Spleen (tissue), 11 donors: ENCODE measurements around the gene ZNF682. TPM values are rescaled to one million over a fixed set of nuclear protein-coding genes. Genes with fewer than 3 reads are reported as not detected.
"Not testable (repeated sequence)": the region's sequence is repeated elsewhere in the genome, so short reads cannot be mapped to it uniquely, and the experiment has no call there.

Experiments used
- DNase-seq: peaks from one replicate; pipeline ENCODE4 v3.0.0-alpha.2; 2020
- H3K27ac ChIP-seq, 8 donors: fragments of 200-600 bp; sonication (generic) in 7 of 8; 1 replicate in 4 of 8; 2 replicates in 4 of 8; pipeline versions ENCODE4 v1.5.0 to v1.8.0; 2016 to 2021; ENCODE audit warnings: inconsistent platforms in 4 of 8, mild to moderate bottlenecking in 4 of 8, moderate library complexity in 1 of 8
- H3K27me3 ChIP-seq, 7 donors: fragments of 200-600 bp; sonication (generic) in 6 of 7; replicated peaks in 1 of 7; 1 replicate in 4 of 7; 2 replicates in 3 of 7; pipeline versions ENCODE4 v1.5.0 to v1.8.0; 2016 to 2021; ENCODE audit warnings: inconsistent platforms in 3 of 7, mild to moderate bottlenecking in 1 of 7
- H3K36me3 ChIP-seq, 6 donors: fragments of 200-600 bp; sonication (generic) in 5 of 6; 1 replicate in 4 of 6; 2 replicates in 2 of 6; pipeline versions ENCODE4 v1.5.0 to v1.8.0; 2016 to 2021; ENCODE audit warnings: inconsistent platforms in 2 of 6
- H3K4me1 ChIP-seq, 6 donors: fragments of 200-600 bp; sonication (generic) in 5 of 6; 1 replicate in 3 of 6; 2 replicates in 3 of 6; pipeline versions ENCODE4 v1.5.0 to v1.8.0; 2016 to 2021; ENCODE audit warnings: inconsistent platforms in 3 of 6
- H3K4me3 ChIP-seq, 8 donors: fragments of 200-600 bp; sonication (generic) in 7 of 8; 1 replicate in 4 of 8; 2 replicates in 4 of 8; pipeline versions ENCODE4 v1.5.0 to v1.8.0; 2016 to 2021; ENCODE audit warnings: inconsistent platforms in 4 of 8, mild to moderate bottlenecking in 4 of 8, moderate library complexity in 2 of 8
- H3K9me3 ChIP-seq, 8 donors: fragments of 200-600 bp; sonication (generic) in 7 of 8; 1 replicate in 4 of 8; 2 replicates in 4 of 8; pipeline versions ENCODE4 v1.5.0 to v1.8.0; 2016 to 2021; ENCODE audit warnings: inconsistent platforms in 4 of 8
- POLR2A ChIP-seq, 3 donors: fragments of 450-650 bp; IDR thresholded peaks; one replicate each; pipeline ENCODE4 v1.5.1; 2017; ENCODE audit warnings: antibody characterized with exemption in 3 of 3, mild to moderate bottlenecking in 1 of 3
- POLR2AphosphoS5 ChIP-seq, 3 donors: sonication (generic); formaldehyde crosslinking; IDR thresholded peaks; one replicate each; pipeline ENCODE4 v1.5.1; 2017; ENCODE audit warnings: antibody characterized with exemption in 3 of 3
- WGBS, 5 donors: extraction: QIAGEN DNeasy Blood & Tissue Kit in 3 of 5; methylation state at CpG; one replicate each; pipeline versions ENCODE4 v1.1.5 to v1.1.7; 2013 to 2018; 5-methylcytosine and 5-hydroxymethylcytosine counted together
- intact Hi-C: fragments of 100-400 bp; cut with DNase I; formaldehyde crosslinking; loops from one replicate; pipeline ENCODE4 v1.15.0; 2023; ENCODE audit warnings: low total_unique reads
- polyA plus RNA-seq, 3 donors: library from polyadenylated mRNA; stranded (reverse); fragments of 200-250 nt; gene quantifications; one replicate each; pipeline ENCODE4 v1.2.1, GENCODE V29; 2013
- total RNA-seq, 7 donors: library from RNA; depleted of rRNA in 3 of 7; stranded (reverse); fragments of >200 nt in 3 of 7; fragmentation: NEBNext Ultra II Directional in 4 of 7; extraction: Animal tissue kit (Norgen Biotek cat#: 25700) in 4 of 7; gene quantifications; one replicate each; pipeline versions ENCODE4 v1.1.0 to v1.2.1, GENCODE V29; 2016 to 2021
- TF ChIP-seq, protein P1 (sequence below), 11 experiments: fragments of 200-600 bp in 7 of 11; fragments of 450-650 bp in 4 of 11; sonication (generic) in 4 of 11; IDR thresholded peaks in 8 of 11; conservative IDR thresholded peaks in 3 of 11; 1 replicate in 7 of 11; 2 replicates in 4 of 11; pipeline versions ENCODE4 v1.4.0 to v1.8.0; 2016 to 2021; ENCODE audit warnings: antibody characterized with exemption in 11 of 11, inconsistent platforms in 4 of 11, mild to moderate bottlenecking in 1 of 11
- donor health status: healthy with polysubstance abuse.
- donor health status: DM: no; HTN: no; CAD: no; lungs with moderate emphysema.
- donor health status: DM: no; HTN: no; CAD: no.
- donor health status: Bipolar disorder and iron deficiency.
- donor health status: healthy.
- donor health status: DM: no; HTN: no; CAD: no.
- donor health status: DM: yes; HTN: yes; CAD: no.

ZNF682 gene
- total and polyA plus RNA-seq, 10 donors: 3.7 to 14.2 (median 7.2) TPM

DNA sequence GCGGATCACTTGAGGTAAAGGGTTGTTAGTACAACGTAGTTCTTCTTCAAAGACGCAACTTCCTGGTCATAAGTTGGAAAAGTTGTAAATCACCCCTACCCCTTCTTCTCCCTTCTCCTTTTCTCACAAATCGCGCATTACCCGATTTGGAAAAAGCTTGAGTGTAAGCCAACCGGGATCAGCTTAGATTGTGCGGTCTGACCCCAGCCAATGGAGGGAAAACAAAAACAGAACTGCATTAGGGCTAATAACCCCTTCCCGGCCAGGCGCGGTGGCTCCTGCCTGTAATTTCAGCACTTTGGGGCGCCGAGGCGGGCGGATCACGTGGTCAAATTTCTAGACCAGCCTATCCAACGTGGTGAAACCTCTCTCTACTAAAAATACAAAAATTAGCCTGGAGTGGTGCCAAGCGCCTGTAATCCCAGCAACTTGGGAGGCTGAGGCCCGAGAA lies 39.3 kb upstream of the ZNF682 start:
- H3K27me3 ChIP-seq: no peaks in the 10 kb centered on the region
- no peaks in the 10 kb centered on the region for H3K36me3 ChIP-seq
- intact Hi-C loops: no loop called here
- peaks cover 4 to 23% (median 14%) of the 10 kb centered on the region in 6 donors for H3K4me1 ChIP-seq
- DNase-seq: peak; percentile 74
- peak overlapping the region in 3 of 8 donors; percentile 40 to 61 (median 41) for H3K27ac ChIP-seq
- peaks cover 0 to 8% (median 0%) of the 10 kb centered on the region in 8 donors for H3K9me3 ChIP-seq
- 1 to 6% (median 3%) methylated on average over 19 of the region's 19 CpGs for WGBS, 5 donors
- H3K4me3 ChIP-seq: peak overlapping the region; percentile 38 to 81 (median 62)
- TF ChIP-seq, protein P1, sequence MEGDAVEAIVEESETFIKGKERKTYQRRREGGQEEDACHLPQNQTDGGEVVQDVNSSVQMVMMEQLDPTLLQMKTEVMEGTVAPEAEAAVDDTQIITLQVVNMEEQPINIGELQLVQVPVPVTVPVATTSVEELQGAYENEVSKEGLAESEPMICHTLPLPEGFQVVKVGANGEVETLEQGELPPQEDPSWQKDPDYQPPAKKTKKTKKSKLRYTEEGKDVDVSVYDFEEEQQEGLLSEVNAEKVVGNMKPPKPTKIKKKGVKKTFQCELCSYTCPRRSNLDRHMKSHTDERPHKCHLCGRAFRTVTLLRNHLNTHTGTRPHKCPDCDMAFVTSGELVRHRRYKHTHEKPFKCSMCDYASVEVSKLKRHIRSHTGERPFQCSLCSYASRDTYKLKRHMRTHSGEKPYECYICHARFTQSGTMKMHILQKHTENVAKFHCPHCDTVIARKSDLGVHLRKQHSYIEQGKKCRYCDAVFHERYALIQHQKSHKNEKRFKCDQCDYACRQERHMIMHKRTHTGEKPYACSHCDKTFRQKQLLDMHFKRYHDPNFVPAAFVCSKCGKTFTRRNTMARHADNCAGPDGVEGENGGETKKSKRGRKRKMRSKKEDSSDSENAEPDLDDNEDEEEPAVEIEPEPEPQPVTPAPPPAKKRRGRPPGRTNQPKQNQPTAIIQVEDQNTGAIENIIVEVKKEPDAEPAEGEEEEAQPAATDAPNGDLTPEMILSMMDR (IDR thresholded peaks at IDR 0.05 in 8 of 11, conservative IDR thresholded peaks at IDR 0.05 in 3 of 11): no peak
- no peak for TF ChIP-seq POLR2AphosphoS5 (IDR thresholded peaks at IDR 0.05)
- TF ChIP-seq POLR2A (IDR thresholded peaks at IDR 0.05): no peak

DNA sequence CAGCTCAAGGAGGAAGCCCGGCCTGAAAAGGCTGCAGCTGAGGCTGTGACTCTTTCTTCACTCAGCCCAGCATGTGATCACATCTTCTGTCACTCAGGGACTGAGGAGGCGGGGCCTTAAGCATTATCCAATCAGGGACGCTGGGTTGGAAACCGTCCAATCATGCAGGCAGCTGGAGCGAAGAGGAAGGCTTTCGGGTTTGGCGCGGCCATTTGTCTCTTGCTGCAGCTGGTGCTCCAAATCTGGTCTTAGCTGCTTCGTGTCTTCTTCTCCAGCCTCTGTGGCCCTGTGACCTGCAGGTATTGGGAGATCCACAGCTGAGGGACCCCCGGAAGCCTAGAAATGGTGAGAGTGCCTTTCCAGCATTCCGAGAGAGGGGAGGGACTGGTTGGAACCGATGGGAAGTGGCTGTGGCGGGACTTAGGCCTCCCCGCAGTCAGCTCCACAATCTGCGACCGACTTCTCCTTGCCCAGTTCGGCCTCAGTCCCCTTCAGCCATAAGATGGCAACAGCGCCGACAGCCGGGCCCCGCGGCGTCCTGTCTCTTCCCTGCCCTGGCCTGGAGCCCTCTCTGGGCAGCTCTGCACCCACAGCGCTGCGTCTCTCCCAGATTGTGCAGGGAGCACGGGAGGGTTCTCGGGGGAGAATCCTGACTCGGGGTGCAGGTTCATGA lies 38.6 kb upstream of the ZNF682 start, which contains the start of gene ZNF90:
ZNF90 (plus strand) TSS at position 210 of the 673 bp plus-strand sequence; CDS start at position 343, 133 bp downstream.
- Histone ChIP-seq H3K4me3 (peak within 1 kb of the TSS; percentile 38 to 81 (median 62)), H3K4me1 (peaks cover 4 to 23% (median 14%) of the 10 kb centered on the region in 6 donors), H3K36me3 (no peaks in the 10 kb centered on the region), H3K27ac (peak within 1 kb of the TSS in 4 of 8 donors; percentile 40 to 61 (median 42)), H3K9me3 (peaks cover 0 to 3% (median 0%) of the 10 kb centered on the region in 8 donors), H3K27me3 (no peaks in the 10 kb centered on the region)
- peak; percentile 90 for DNase-seq
- 1 to 2% (median 1%) methylated on average over 15 to 28 of the region's 28 CpGs for WGBS, 5 donors
- intact Hi-C loops: no loop called here
- TF ChIP-seq POLR2A (IDR thresholded peaks at IDR 0.05): no peak
- peak in 2 of 3 donors; percentile 59 to 67 for TF ChIP-seq POLR2AphosphoS5 (IDR thresholded peaks at IDR 0.05)

DNA sequence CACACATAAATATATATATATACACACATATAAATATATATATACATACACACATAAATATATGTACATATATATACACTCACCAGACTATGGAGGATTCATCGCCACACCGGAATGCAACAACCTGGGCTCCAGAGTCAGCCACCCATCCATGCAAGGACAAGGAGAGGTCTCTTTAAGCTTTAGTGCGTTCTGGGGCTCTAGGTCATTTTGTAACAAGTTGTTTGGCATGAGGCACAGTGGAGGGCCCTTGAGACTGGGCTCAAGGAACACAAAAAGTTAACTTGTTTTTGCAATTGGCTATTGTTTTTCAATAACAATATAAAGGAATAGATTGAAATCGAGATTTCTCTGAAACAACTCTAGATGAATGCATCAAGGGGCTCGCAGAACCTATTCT lies 33.6 kb upstream of the ZNF682 start:
- intact Hi-C loops: no loop called here
- no peak for DNase-seq
- TF ChIP-seq, protein P1 (IDR thresholded peaks at IDR 0.05 in 8 of 11, conservative IDR thresholded peaks at IDR 0.05 in 3 of 11): no peak
- no peak for TF ChIP-seq POLR2AphosphoS5 (IDR thresholded peaks at IDR 0.05)
- no peak for TF ChIP-seq POLR2A (IDR thresholded peaks at IDR 0.05)
- no peaks in the 10 kb centered on the region for H3K36me3 ChIP-seq
- peaks cover 0 to 7% (median 4%) of the 10 kb centered on the region in 6 donors for H3K4me1 ChIP-seq
- H3K4me3 ChIP-seq: no peak overlapping the region
- peaks cover 0 to 11% (median 5%) of the 10 kb centered on the region in 7 donors for H3K27me3 ChIP-seq
- H3K9me3 ChIP-seq: peaks cover 0 to 24% (median 0%) of the 10 kb centered on the region in 8 donors
- H3K27ac ChIP-seq: no peak overlapping the region
- 84 to 93% (median 91%) methylated on average over 5 of the region's 5 CpGs for WGBS, 5 donors

DNA sequence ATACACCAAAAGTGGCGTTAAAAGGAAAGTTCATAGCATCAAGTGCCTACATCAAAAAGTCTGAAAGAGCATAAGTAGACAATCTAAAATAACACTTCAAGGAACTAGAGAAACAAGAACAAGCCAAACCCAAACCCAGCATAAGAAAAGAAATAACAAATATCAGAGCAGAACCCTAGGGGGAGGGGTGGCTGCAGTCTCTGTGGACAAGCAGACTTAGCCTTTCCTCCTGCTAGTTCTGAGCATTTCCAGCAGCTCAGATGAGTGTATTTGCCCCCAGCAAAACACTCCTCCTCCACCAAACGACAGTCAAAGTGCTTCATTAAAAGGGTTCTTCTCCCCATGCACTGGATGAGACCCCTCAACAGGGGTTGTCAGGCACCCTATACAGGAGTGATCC lies 31.4 kb upstream of the ZNF682 start:
- no peaks in the 10 kb centered on the region for H3K4me1 ChIP-seq
- no peak overlapping the region for H3K4me3 ChIP-seq
- H3K36me3 ChIP-seq: no peaks in the 10 kb centered on the region
- H3K27ac ChIP-seq: no peak overlapping the region
- no peak for DNase-seq
- H3K9me3 ChIP-seq: peaks cover 0 to 33% (median 0%) of the 10 kb centered on the region in 8 donors
- WGBS, 5 donors: 62 to 80% (median 65%) methylated on average over 2 of the region's 2 CpGs
- peaks cover 0 to 22% (median 8%) of the 10 kb centered on the region in 7 donors for H3K27me3 ChIP-seq
- intact Hi-C loops: no loop called here
- TF ChIP-seq POLR2A (IDR thresholded peaks at IDR 0.05) (no peak), POLR2AphosphoS5 (IDR thresholded peaks at IDR 0.05) (no peak)
- TF ChIP-seq, protein P1 (IDR thresholded peaks at IDR 0.05 in 8 of 11, conservative IDR thresholded peaks at IDR 0.05 in 3 of 11): no peak

DNA sequence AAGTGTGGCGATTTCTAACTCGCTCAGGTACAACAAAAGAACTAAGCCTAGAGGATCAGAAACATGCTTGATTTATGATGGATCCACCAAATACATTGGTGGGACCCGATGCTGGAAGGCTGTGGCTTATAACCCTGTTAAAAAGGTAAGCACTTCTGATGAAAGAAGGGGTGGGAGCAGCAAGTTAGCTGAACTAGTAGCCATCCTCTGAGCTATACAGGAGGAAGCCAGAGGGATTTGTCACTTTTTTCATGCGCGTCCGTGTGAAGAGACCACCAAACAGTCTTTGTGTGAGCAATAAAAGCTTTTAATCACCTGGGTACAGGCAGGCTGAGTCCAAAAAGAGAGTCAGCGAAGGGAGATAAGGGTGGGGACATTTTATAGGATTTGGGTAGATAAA lies 29.3 kb upstream of the ZNF682 start:
- H3K27ac ChIP-seq, intact Hi-C loops, H3K4me3 ChIP-seq, DNase-seq, H3K36me3 ChIP-seq, H3K4me1 ChIP-seq: not testable (repeated sequence)
- H3K27me3 ChIP-seq: peaks cover 0 to 22% (median 8%) of the 10 kb centered on the region in 7 donors
- H3K9me3 ChIP-seq: peaks cover 0 to 32% (median 0%) of the 10 kb centered on the region in 8 donors
- 28 to 46% (median 35%) methylated on average over 7 of the region's 7 CpGs for WGBS, 5 donors
